DOHH2 (cell line): ENCODE results near the gene NPIPB2.
"Not testable (repeated sequence)": the region's sequence is repeated elsewhere in the genome, so short reads cannot be mapped to it uniquely, and the experiment has no call there.

Experiments used
- EZH2phosphoT487 ChIP-seq: fragments of 200-600 bp; sonication (generic); IDR thresholded peaks from 2 replicates; pipeline ENCODE4 v1.6.1; 2017; ENCODE audit warnings: borderline replicate concordance, mild to moderate bottlenecking, antibody characterized with exemption, low read length, moderate library complexity, mixed read lengths
- TF ChIP-seq, protein P1 (sequence below): fragments of 200-600 bp; sonication (generic); IDR thresholded peaks from one replicate; pipeline ENCODE4 v1.5.1; 2014; ENCODE audit warnings: antibody characterized with exemption, mild to moderate bottlenecking, low read depth, low read length; ENCODE audit not compliant: poor library complexity, severe bottlenecking

DNA sequence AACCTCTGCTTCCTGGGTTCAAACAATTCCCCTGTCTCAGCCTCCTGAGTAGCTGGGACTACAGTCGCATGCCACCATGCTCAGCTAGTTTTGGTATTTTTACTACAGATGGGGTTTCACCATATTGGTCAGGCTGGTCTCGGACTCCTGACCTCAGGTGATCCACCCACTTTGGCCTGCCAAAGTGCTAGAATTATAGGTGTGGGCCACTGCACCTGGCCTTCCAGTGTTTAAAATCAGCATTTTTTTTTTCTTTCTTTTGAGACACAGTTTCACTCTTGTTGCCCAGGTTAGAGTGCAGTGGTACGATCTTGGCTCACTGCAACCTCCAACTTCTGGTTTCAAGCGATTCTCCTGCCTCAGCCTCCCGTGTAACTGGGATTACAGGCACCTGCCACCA is 28.4 kb upstream of the NPIPB2 start:
- TF ChIP-seq, protein P1, sequence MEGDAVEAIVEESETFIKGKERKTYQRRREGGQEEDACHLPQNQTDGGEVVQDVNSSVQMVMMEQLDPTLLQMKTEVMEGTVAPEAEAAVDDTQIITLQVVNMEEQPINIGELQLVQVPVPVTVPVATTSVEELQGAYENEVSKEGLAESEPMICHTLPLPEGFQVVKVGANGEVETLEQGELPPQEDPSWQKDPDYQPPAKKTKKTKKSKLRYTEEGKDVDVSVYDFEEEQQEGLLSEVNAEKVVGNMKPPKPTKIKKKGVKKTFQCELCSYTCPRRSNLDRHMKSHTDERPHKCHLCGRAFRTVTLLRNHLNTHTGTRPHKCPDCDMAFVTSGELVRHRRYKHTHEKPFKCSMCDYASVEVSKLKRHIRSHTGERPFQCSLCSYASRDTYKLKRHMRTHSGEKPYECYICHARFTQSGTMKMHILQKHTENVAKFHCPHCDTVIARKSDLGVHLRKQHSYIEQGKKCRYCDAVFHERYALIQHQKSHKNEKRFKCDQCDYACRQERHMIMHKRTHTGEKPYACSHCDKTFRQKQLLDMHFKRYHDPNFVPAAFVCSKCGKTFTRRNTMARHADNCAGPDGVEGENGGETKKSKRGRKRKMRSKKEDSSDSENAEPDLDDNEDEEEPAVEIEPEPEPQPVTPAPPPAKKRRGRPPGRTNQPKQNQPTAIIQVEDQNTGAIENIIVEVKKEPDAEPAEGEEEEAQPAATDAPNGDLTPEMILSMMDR: not testable (repeated sequence)
- not testable (repeated sequence) for TF ChIP-seq EZH2phosphoT487
